GM12872 (cell line): ENCODE measurements around the gene CFAP53.

Experiments
- TF ChIP-seq, protein P1 (sequence below): IDR thresholded peaks from 3 replicates; pipeline ENCODE4 v1.5.1; 2011; ENCODE audit warnings: low read depth, mild to moderate bottlenecking, low read length, moderate library complexity; ENCODE audit not compliant: insufficient read depth

The CFAP53 gene

DNA sequence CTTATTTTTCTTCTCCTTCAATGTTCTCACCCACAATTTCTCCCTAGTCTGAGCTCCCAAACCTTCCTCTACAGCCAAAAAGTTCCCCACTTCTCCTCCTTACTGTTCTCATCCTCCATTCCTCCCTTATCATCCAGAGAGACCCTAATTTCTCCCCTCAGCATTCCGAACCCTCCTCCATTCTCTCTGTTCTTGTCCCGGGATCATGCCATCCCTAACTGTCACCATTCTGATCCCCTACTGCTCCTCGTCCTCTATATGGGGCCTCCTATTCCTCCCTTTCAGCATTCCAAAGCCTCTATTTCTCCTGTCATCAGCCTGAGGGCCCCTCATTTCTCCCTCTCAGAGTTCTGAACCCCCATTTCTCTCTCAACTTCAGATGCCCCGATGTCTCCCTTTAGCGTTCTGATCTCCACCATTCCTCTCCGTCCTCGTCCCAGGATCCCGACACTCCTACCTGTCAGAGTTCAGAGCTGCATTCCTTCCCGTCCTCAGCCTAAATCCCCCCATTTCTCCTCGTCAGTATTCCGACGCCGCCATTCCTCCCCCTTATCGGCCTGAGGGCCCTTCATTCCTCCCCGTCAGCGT, 14.5 kb upstream of the CFAP53 start:
- TF ChIP-seq, protein P1, sequence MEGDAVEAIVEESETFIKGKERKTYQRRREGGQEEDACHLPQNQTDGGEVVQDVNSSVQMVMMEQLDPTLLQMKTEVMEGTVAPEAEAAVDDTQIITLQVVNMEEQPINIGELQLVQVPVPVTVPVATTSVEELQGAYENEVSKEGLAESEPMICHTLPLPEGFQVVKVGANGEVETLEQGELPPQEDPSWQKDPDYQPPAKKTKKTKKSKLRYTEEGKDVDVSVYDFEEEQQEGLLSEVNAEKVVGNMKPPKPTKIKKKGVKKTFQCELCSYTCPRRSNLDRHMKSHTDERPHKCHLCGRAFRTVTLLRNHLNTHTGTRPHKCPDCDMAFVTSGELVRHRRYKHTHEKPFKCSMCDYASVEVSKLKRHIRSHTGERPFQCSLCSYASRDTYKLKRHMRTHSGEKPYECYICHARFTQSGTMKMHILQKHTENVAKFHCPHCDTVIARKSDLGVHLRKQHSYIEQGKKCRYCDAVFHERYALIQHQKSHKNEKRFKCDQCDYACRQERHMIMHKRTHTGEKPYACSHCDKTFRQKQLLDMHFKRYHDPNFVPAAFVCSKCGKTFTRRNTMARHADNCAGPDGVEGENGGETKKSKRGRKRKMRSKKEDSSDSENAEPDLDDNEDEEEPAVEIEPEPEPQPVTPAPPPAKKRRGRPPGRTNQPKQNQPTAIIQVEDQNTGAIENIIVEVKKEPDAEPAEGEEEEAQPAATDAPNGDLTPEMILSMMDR, result no peak

DNA sequence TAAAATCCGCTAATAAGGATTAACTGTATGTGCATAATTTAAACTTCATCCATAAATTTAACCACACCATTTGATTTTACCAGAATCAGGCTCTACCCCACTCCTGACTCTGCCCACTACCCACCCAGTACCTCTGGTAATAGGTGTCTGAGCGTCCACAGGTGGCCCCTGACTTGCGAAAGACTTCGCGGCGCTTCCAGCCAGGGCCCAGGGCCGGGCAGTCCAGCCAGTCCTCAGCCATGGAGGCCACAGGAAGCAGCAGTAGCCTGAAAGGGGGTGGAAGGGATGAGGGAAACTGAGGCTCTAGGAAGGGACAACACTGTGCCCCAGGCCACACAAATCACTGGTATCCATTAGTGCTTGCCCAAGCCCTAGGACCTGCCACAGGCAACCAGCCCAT, 13.5 kb upstream of the CFAP53 start:
- TF ChIP-seq, protein P1, result no peak

DNA sequence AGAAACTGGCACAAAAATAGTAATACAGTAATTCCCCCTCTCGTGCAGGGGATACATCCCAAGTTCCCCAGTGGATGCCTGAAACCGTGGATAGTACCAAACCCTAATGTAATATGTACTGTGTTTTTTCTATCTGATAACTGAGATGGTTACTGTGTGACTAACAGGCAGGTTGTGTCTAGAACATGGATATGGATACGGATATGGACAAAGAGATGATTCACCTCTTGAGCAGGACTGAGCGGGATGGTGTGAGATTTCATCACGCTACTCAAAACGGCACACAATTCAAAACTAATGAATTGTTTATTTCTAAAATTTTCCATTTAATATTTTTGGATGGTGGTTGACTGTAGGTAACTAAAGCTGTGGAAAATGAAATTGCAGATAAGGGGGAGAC, 11.6 kb upstream of the CFAP53 start:
- TF ChIP-seq, protein P1, result no peak

DNA sequence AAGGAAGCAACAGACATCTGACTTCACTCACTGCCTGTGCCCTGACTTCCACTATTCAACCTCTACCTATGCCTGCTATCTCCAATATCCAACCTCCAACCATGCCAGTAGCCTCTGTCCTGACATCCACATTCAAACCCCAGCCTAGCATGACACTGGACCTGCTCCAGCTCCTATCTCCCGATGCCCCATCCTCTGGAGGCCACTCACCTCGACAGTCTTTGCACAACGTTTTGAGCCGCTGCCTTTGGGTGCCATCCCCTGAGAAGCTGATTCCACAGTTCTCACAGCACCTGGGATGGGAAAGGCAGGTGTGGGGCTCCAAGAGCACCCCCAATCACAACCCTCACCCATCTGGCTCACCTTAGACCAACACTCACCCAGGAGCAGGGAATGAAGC, 10.2 kb upstream of the CFAP53 start:
- TF ChIP-seq, protein P1, result no peak

DNA sequence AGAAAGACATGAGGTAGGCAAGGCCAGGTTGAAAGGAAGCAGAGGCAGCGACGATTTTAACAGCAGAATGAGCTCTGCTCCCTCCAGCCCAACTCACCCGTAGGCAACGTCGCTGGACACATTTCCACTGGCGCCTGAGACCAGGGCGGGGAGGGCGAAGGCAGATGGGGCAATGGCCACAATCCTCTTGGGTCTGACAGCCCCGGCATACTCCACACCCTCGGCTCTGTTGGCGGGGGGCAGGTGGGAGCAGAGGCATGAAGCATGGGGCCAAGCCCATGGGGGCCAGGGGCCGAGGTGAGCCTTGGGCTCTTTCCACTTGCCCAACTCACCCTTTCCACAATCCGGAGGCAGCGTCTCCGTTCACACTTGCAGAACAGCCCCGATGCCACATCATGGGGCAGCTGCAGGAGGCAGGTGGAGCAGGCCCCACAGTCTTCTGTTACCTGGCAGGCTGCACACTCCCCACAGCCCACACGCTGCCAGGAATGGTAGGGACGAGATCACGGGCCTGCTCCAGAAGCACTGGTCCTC, 9.3 kb upstream of the CFAP53 start:
- TF ChIP-seq, protein P1, result no peak

DNA sequence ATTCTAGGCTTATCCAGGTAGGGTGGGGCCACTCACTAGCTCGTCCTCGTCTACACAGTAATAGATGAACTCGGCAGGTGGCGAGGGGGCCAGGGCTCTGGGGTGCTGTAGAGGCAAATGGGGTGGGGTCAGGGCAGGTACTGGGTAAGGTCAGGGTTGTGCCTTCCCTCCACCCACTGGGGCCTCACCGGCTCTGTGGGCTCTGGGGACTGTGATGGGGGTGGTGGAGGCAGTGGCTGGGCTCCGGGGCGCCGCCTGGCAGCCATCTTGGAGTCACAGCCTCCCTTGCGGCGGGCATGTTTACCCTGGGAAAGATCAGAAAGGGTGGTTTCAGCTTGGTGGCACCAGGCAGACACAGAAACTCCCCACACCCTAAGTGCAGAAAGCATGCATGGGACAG, 8.6 kb upstream of the CFAP53 start:
- TF ChIP-seq, protein P1, result no peak

DNA sequence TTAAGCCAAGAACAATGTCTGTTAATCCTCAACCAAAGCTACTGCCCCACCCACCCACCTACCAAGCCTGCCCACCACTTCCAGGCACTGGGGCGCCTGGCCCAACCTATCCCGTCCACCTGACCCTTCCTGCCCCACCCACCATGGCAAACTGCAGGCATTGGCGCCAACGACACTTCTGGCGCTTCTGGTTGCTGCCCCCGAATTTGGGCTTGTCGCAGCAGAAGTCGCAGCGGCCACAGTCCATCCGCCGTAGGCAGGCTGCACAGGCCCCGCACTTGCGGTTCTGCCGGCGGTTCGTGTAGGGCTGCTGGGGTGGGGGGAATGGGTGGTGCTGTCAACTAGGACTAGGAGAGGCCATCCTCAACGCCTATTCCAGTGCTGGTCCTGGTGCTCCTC, 7.7 kb upstream of the CFAP53 start:
- TF ChIP-seq, protein P1, result no peak
